NB4 (cell line): ENCODE data around the gene MTHFD1L.

Experiments
- MAX ChIP-seq: IDR thresholded peaks from 2 replicates; pipeline ENCODE4 v1.6.1; 2011; ENCODE audit warnings: low read depth, low read length
- TF ChIP-seq, protein P1 (sequence below): IDR thresholded peaks from one replicate; pipeline ENCODE4 v1.5.1; 2012; ENCODE audit warnings: low read depth, low read length

DNA sequence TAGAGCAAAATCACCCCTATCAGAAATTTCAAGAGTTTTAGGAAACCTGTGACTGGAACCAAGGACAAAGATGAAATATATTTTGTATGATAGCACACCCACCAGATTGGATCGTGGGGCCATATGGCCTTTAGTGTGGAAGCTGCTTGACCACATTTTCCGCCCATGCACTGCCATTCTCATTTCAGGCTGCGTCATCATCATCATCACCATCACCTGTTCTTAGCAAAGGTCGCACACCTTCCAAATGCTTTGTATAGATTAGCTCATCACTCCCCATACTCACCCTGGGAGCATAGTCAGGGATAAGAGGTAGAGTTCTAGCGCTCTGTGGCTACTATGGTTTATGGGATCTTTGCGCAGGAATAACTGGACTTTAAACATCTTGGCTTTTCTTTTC, 185.7 kb downstream of the MTHFD1L start:
- TF ChIP-seq, protein P1, sequence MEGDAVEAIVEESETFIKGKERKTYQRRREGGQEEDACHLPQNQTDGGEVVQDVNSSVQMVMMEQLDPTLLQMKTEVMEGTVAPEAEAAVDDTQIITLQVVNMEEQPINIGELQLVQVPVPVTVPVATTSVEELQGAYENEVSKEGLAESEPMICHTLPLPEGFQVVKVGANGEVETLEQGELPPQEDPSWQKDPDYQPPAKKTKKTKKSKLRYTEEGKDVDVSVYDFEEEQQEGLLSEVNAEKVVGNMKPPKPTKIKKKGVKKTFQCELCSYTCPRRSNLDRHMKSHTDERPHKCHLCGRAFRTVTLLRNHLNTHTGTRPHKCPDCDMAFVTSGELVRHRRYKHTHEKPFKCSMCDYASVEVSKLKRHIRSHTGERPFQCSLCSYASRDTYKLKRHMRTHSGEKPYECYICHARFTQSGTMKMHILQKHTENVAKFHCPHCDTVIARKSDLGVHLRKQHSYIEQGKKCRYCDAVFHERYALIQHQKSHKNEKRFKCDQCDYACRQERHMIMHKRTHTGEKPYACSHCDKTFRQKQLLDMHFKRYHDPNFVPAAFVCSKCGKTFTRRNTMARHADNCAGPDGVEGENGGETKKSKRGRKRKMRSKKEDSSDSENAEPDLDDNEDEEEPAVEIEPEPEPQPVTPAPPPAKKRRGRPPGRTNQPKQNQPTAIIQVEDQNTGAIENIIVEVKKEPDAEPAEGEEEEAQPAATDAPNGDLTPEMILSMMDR: no peak
- no peak for TF ChIP-seq MAX
